NCI-H2227 (cell line): ENCODE measurements around the gene TBC1D8.
"Not testable (repeated sequence)": the region's sequence is repeated elsewhere in the genome, so short reads cannot be mapped to it uniquely, and the experiment has no call there.

Experiments
- DNase-seq: peaks from one replicate; lab custom pipeline; 2025; ENCODE audit not compliant: unreplicated experiment; lab: John Stamatoyannopoulos, UW

Gene TBC1D8

DNA sequence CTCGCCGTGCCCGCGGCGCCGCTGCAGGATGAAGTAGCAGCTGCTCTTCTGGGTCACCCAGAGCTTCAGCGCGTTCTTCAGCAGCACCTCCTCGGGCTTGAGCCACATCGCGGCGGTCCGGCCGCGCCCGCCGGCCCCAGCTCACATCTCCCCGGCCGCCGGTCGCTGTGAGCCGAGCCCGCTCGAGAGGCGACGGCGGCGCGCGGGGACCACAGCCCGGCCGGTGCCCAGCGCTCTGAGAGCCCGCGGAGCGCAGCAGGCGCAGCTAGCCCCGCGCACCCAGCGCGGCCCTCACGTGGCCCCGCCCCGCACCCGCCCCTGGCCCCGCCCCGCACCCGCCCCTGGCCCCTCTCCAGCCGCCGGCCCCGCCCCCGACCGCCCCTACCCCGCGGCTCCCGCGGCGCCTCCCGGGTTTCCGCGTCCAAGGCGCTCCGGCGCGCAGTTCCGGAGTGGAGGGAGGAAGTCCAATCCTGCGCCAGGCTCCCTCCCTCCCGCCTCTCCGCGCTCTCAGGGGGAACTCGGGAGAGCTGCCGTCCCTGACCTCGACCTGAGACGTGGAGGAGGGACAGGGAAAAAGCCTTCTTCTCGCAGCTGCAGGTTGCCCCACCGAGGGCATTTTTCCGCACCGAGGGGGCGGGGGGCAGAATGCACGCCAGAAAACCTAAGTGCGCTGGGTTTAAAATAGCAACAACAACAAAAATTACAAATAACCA lies at the start of gene TBC1D8:
TSS of gene TBC1D8 (minus strand) at position 237 of the 713 bp plus-strand sequence. CDS start at position 108, 129 bp downstream.
- DNase-seq, result peak; percentile 91

DNA sequence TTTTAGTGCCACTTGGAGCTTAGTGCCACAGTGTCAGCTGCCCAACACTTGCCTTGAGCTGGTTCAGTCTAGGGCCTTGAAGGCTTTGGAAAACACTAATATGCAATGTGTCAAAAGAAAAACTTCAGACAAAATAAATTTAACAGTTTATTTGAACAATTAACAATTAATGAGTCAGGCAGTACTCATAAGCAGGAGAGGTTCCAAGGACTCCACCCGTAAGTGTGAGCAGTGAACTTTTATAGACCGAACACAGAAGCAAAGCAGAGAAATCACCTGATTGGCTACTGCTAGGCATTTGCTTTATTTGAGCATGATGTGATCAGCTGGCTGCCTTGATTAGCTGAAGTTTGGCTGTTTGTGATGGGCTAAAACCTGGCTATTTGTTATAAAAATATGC lies 49.5 kb upstream of the TBC1D8 start:
- no peak for DNase-seq

DNA sequence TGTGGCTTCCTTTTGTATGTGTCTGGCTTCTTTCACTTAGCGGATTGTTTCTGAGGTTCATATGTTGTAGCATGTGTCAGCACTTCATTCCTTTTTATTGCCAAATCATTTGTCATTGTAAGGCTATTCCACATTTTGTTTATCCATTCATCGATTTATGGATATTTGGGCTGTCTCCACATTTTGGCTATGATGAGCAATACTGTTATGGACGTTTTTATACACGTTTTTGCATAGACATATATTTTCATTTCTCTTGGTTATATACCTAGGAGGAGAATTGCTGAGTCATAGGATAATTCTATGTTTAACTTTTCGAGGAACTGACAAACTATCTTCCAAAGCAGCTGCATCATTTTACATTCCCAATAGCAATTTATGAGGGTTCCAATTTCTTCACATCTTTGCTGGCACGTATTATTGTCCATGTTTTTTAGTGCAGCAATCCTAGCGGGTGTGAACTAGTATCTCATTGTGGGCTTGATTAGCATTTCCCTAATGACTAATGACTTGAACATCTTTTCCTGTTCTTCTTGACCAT lies 48.1 kb upstream of the TBC1D8 start:
- no peak for DNase-seq

DNA sequence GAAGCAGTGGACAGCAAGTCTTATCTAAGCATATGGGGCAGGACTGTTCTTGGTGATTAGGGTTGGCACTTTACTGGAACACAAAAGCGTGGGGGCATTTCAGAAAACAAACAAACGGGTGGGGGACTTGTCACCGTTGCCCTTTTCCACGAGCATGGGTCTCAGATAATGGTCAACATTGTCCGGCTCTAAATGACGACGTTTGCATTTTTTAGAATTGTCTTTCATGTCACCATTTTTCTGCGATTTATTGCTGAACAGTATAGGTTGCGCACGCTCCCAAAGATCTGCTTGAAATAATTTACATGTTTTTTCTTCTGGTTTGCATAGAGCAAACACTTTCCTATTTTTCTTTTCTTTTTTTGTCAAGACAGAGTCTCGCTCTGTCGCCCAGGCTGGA lies 46.6 kb upstream of the TBC1D8 start:
- DNase-seq, result no peak

DNA sequence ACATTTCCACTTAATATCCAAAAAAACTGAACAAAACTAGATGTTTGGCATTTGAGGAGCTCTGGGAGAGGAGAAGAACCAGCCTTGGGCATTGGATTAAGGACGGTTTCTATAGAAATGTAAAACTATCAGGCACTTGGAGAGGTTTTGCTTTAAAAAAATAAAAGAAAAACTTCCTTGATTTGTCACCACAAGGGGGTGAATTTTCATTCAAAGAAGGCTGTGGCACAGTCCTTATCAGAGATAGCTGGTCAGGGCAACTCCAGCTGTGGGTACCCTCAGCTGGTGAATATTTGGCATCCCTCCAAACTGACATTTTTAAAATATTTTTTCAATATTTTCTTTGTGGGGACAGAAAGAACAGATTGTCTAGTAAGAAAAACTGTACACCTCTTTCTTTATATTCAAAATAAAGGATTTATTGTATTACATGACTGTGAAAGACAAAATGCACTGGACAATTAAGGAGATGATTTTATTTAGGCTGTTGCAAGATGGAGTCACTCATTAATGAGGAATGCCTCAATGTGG lies 46.1 kb upstream of the TBC1D8 start:
- DNase-seq, result no peak

DNA sequence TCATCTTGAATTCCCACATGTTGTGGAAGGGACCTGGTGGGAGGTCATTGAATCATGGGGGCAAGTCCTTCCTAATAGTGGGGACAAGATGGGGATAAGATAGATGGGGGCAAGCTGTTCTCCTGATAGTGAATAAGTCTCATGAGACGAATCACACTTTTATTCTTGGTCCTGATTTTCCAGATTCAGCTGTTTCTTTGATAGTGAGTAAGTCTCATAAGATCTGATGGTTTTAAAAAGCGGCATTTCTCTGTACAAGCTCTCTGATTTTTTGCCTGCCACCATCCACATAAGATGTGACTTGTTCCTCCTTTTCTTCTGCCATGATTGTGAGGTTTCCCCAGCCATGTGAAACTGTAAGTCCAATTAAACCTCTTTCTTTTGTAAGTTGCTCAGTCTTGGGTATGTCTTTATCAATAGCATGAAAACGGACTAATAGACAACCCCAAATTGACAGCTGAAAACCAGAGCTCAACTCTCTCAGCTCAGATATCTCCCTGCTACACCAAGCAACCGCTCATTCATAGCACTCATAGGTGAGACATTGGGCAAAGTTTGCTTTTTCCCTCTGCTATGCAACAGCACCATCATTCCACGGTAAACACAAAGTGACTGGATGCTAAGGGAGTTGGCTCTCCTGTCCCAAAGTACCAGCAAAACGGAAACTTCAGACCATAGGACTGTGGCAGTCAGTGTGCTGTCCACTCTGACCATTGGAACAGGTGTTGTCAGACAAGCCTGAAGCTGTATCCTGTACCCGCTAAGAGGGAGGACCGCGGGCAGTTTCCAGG lies 44.9 kb upstream of the TBC1D8 start:
- DNase-seq, result no peak

DNA sequence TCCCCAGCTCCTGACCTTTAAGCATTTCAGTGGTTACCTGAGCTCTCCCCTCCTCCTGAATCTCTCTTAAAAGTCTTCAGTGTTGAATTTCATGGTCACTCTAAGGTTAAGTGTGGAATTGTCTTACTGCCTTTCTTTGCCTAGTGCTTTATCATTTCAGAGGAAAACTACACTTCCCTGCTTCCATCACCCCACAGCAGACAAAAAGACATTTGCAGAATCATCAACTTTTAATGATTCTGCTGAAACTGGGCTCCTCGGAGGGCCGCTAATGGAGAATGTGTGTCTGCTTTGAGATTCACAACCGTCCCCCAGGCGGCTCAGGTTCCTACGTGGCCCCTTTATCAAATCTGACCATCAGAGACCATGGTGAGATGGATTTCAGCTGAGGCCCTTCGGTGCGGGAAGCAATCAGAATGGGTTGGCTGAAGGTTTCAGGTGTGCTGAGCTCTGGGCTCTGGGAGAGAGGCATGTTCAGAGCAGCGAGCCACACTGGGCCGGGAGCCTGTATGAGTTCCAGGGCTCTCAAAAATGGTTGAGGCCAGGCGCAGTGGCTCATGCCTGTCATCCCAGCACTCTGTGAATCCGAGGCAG lies 41.9 kb upstream of the TBC1D8 start:
- no peak for DNase-seq

DNA sequence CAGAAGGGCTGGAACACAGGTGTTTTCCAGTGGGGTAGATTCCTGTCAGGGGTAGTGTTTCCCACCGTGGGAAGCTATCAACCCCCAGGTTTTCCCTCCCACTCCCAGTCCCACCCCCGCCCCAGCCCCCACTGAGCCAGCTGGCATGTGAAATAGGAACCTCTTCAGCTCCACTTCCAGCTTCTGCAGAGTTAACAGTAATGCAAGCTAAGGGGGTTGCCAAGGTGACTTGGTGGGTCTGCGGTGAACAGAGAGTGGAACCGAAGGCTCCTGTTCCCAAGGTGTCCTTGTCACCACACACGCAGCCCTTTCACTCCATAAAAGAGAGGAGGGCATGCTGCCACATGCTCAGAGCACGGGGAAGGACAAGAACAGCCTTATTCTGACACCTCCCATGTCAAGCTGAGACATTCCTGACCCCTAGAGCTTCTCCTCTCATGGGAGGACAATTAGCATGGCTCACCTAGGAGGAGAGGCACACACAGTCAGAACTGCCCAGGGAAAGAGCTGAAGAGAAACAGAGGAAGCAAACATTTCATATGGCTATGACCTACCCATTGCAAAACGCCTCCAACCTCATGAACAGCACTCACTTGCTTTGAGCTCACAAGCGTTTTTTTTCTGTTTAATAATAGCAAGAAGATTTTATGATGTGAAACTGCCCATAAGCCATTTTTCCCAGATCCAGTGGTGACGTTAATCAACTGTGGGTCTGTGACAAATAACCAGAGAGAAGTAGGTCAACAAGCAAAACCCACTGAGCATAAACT lies 39.8 kb upstream of the TBC1D8 start:
- no peak for DNase-seq

DNA sequence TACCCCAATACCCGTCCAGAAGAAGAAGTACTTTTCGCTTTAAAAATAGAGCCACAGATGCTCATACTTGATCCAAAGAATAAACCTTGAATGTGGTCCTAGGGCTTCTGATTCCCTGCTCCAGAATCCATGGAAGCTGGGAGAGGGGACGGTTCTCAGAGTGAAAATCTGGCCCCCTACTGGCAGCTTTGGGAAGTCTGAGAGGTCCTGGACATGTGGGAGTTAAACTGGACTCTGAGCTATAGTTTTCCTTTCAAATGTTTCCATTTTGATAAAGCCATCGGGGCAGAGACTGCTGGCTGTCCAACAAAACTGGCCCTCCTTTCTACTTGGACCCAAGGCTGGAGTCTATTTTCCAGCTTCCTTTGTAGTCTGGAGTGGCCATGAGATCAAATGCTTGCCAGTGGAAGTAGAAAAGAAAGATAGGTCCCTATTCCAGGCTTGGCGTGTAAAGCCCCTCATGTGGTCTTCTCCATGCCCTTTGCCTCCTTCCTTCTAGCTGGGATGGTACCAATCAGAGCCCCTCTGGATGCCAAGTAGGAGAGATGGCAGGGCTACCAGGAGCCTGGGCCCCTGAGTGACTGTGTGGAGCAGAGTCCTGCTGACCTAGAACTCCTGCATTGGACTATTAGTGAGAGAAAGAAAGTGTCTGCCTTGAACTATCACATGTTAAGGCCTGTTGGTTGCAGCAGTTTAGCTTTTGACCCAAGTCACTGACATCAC lies 37.7 kb upstream of the TBC1D8 start:
- DNase-seq, result peak; percentile 18

DNA sequence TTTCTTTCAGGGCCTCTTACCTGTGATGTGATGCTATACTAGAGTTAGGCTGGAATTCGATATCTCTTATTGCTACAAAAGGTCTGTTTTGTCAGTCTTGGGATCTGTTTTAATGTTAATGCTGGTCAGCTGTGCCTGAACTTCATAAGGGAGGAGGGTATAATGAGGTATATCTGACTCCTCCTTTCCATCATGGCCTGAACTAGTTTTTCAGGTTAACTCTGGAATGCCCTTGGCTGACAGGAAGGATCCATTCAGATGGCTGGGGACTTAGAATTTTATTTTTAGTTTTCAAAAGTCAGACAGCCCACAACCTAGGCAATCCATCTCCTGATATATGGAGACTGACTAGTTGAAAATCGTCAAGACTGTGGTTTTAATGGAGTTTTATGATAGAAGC lies 35.9 kb upstream of the TBC1D8 start:
- no peak for DNase-seq

DNA sequence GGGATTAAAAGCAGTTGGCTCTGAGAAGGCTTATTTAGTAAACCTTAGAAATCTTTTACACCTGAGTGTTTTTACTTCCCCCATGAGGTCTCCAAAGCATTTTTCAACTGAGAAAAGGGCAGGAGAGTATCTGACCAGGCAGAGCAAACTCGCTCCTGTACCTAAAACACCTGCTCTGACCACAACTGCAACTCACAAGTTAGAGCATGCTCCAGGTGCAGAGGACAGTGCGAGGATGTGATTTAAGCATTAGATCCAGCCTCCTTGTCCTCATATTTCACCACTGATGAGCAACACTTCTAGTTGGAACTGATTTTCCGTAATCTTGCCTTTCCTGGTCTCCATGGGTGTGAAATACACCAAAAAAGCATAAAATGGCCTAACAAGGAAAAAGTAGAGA lies 34.5 kb upstream of the TBC1D8 start:
- no peak for DNase-seq

DNA sequence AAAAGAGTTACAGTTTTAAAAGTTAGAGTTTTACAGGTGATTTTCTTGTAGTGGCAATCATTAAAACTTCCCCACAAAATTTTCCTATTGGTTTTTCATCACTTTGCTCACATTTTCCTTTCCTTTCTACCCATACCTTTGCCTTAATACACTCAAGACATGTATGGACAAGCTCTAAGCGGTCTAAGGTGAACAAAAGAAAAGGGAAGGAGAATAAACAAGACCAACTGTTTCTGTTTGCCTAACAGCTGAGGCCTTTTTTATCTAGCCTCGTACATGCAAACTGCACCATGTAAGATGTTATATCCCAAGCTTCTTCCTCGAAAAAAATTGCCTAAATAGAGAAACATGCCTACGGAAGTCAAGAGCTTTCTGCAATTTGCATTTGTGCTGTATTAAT lies 33.9 kb upstream of the TBC1D8 start:
- DNase-seq, result no peak

DNA sequence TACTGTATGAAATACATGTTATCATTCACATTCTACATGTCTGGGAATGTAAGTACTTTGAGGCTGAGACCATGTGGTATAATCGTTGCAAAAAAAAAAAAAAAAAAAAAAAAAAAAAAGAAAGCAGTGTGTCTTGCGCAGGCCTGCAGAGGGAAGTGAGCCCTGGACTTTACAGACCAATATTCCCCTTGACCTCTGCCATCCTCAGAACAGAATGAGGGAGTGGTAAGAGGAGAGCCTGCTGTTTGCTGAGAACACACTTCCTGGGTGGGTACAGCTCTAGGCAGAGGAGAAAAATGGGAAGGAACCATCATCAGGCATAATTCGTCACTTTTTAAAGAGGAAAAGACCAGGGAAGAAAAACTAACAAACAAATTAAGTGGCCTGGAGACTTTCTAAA lies 28.8 kb upstream of the TBC1D8 start:
- DNase-seq, result no peak

DNA sequence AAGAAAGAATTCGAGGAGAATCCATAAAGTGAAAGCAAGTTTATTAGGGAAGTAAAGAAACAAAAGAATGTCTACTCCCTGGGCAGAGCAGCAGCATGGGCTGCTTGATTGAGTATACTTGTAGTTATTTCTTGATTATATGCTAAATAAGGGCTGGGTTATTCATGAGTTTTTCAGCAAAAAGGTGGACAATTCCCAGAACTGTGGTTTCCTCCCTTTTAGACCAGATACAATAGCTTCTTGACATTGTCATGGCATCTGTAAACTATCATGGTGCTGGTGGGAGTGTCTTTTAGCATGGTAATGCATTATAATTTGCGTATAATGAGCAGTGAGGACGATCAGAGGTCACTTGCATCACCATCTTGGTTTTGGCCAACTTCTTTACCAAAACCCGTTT lies 25.6 kb upstream of the TBC1D8 start:
- no peak for DNase-seq

DNA sequence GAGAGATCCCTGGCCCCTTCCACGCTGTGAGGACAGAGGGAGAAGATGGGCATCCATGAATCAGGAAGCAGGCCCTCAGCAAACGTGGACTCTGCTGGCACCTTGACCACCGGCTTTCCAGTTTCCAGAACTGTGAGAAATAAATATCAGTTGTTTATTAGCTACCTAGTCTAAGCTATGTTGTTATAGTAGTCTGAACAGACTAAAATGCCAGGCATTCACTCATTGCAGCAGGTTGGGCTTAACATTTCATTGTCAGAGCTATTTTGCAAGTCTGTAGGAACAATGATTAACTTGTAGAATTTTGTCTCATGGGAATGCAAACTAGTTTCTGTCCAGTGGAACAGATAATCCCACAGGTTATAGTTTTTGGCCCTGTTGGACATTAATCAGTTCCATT lies 24.8 kb upstream of the TBC1D8 start:
- no peak for DNase-seq

DNA sequence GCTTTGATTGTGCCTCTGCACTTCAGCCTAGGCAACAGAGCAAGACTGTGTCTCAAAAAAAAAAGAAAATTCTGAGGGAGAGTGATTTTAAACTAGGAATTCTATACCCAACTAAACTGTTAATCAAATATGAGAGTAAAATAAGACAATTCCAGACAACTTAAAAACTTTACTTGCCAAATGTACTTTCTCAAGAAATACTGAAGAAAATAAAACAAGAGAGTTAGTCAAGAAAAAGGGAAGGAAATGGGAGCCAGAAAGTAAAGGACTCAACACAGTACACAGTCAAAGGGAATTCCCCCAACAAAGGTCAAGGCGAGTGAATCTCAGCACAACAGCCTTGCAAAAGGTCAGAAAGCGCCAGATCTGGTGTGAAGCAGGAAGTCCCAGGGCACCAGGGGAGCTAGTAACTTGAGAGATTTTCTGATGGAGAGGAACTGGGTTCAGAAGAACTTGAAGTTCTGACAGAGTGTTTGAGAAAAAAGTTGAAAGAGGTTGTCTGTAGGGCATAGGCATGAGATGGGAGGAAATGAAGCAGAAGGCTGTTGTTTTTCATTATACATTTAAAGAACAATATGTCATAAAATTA lies 22.6 kb upstream of the TBC1D8 start:
- DNase-seq, result no peak

DNA sequence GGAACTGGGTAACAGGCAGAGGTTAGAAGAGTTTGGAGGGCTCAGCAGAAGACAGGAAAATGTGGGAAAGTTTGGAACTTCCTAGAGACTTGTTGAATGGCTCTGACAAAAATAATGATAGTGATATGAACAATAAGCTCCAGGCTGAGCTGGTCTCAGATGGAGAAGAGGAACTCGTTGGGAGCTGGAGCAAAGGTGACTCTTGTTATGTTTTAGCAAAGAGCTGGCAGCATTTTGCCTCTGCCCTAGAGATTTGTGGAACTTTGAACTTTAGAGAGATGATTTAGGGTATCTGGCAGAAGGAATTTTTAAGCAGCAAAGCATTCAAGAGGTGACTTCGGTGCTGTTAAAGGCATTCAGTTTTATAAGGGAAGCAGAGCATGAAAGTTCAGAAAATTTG lies 18.6 kb upstream of the TBC1D8 start:
- DNase-seq, result not testable (repeated sequence)

DNA sequence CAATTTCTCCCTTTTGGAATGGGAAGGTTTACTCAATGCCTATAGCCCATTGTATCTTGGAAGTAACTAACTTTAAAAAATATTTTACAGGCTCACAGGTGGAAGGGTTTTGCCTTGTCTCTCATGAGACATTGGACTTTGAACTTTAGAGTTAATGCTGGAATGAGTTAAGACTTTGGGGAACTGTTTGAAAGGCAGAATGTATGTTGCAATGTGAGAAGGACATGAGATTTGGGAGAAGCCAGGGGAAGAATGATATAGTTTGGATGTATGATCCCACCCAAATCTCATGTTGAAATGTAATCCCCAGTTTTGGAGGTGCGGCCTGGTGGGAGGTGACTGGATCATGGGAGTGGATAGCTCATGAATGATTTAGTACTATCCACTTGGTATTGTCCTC lies 17.5 kb upstream of the TBC1D8 start:
- no peak for DNase-seq

DNA sequence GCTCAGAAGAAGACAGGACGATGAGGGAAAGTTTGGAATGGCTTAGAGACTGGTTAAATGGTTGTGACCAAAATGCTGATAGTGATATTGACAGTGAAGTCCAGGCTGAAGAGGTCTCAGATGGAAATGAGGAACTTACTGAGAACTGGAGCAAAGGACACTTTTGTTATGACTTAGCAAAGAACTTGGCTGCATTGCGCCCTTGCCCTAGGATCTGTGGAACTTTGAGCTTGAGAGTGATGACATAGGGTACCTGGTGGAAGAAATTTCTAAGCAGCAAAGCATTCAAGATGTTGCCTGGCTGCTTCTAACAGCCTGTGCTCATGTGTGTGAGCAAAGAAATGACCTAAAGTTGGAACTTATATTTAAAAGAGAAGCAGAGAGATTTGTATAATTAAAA lies 16.4 kb upstream of the TBC1D8 start:
- DNase-seq, result not testable (repeated sequence)

DNA sequence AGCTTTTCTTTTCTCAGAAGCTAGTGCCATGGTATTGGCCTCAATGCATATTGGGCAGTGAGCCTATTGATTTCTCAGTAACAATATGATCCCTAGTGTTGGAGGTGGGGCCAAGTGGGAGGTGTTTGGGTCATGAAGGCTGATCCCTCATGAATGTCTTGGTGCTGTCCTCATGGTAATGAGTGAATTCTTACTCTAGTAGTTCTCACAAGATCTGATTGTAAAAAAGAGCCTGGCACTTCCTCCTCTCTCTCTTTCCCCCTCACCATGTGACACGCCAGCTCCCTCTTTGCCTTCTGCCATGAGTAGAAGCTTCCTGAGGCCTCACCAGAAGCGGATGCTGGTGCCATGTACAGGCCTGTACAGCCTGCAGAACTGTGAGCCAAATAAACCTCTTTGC lies 12.8 kb upstream of the TBC1D8 start:
- no peak for DNase-seq
